Endothelial cell of umbilical vein (primary cell): ENCODE data around the gene AQP3.

Experiments used
- EZH2 ChIP-seq: IDR thresholded peaks from 2 replicates; pipeline ENCODE4 v1.6.1; 2012; ENCODE audit warnings: borderline replicate concordance, low read depth, mild to moderate bottlenecking, moderate library complexity, low read length, inconsistent platforms; ENCODE audit not compliant: severe bottlenecking
- FOS ChIP-seq: IDR thresholded peaks from 2 replicates; pipeline ENCODE4 v1.6.1; 2011; ENCODE audit warnings: mild to moderate bottlenecking, low read length, moderate library complexity, borderline replicate concordance; ENCODE audit not compliant: insufficient read depth
- GATA2 ChIP-seq: IDR thresholded peaks from 2 replicates; pipeline ENCODE4 v1.7.0; 2011; ENCODE audit warnings: low read depth, mild to moderate bottlenecking, moderate library complexity, mixed read lengths, low read length; ENCODE audit not compliant: insufficient read length, insufficient read depth
- JUN ChIP-seq: IDR thresholded peaks from 2 replicates; pipeline ENCODE4 v1.6.1; 2011; ENCODE audit warnings: borderline replicate concordance, low read depth; ENCODE audit not compliant: insufficient read length, insufficient read depth
- MYC ChIP-seq: IDR thresholded peaks from one replicate; pipeline ENCODE4 v1.6.1; 2011; ENCODE audit warnings: mild to moderate bottlenecking, low read depth, low read length
- POLR2A ChIP-seq: IDR thresholded peaks from 2 replicates; pipeline ENCODE4 v1.6.1; 2012; ENCODE audit warnings: low read depth, mild to moderate bottlenecking, control low read depth, low read length
- POLR2AphosphoS5 ChIP-seq: IDR thresholded peaks from 2 replicates; pipeline ENCODE4 v1.6.1; 2012; ENCODE audit warnings: low read depth, mild to moderate bottlenecking, control low read depth, low read length, moderate library complexity; ENCODE audit not compliant: insufficient read depth
- TF ChIP-seq, protein P1 (sequence below), 2 donors: IDR thresholded peaks; 1 replicate in 1 of 2; 2 replicates in 1 of 2; pipeline ENCODE4 v1.5.1; 2011; ENCODE audit warnings: low read length in 2 of 2, mild to moderate bottlenecking in 2 of 2, moderate library complexity in 2 of 2, control low read depth in 1 of 2, inconsistent platforms in 1 of 2, low read depth in 1 of 2; ENCODE audit not compliant: insufficient read depth in 1 of 2; ENCODE audit errors: extremely low read depth in 1 of 2
- TF ChIP-seq, protein P2 (sequence below): IDR thresholded peaks from 2 replicates; pipeline ENCODE4 v1.6.1; 2011; ENCODE audit not compliant: insufficient read depth, insufficient read length

DNA sequence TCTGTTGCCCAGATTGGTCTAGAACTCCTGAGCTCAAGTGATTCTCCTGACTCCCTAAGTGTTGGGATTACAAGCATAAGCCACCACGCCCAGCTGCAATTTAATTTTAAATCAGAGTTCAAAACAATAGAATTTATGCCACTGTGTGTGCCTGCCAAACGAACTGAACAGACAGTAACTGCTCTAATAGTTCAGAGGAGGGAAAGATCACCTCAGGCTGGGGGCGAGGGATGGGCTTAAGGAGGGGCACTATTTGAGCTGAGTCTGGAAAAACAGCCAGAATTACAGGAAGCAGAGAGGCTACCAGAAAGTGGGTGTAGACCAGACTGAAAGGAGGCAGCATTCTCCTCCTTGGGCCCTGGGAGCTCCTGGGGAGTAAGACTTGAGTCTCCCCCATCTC, 14.1 kb upstream of the AQP3 start:
- TF ChIP-seq, protein P1, sequence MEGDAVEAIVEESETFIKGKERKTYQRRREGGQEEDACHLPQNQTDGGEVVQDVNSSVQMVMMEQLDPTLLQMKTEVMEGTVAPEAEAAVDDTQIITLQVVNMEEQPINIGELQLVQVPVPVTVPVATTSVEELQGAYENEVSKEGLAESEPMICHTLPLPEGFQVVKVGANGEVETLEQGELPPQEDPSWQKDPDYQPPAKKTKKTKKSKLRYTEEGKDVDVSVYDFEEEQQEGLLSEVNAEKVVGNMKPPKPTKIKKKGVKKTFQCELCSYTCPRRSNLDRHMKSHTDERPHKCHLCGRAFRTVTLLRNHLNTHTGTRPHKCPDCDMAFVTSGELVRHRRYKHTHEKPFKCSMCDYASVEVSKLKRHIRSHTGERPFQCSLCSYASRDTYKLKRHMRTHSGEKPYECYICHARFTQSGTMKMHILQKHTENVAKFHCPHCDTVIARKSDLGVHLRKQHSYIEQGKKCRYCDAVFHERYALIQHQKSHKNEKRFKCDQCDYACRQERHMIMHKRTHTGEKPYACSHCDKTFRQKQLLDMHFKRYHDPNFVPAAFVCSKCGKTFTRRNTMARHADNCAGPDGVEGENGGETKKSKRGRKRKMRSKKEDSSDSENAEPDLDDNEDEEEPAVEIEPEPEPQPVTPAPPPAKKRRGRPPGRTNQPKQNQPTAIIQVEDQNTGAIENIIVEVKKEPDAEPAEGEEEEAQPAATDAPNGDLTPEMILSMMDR (IDR thresholded peaks at IDR 0.05; ENCODE audit: extremely low read depth in 1 of 2, insufficient read depth in 1 of 2, low read depth in 1 of 2, low read length in 2 of 2), result no peak
- no peak for TF ChIP-seq POLR2A
- no peak for TF ChIP-seq EZH2
- TF ChIP-seq MYC, result no peak
- no peak for TF ChIP-seq JUN
- no peak for TF ChIP-seq GATA2
- no peak for TF ChIP-seq FOS
- no peak for TF ChIP-seq POLR2AphosphoS5
- TF ChIP-seq, protein P2, sequence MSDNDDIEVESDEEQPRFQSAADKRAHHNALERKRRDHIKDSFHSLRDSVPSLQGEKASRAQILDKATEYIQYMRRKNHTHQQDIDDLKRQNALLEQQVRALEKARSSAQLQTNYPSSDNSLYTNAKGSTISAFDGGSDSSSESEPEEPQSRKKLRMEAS, result no peak
